GM18519 (cell line): Measurements from ENCODE around the gene NCKAP5.

Source experiments
- ATAC-seq: cut with Tn5 transposase; IDR thresholded peaks from one replicate; pipeline ENCODE4 v1.9.1; 2021; ENCODE audit warnings: mild to moderate bottlenecking, moderate library complexity; ENCODE audit not compliant: unreplicated experiment, low FRiP score

The NCKAP5 gene

DNA sequence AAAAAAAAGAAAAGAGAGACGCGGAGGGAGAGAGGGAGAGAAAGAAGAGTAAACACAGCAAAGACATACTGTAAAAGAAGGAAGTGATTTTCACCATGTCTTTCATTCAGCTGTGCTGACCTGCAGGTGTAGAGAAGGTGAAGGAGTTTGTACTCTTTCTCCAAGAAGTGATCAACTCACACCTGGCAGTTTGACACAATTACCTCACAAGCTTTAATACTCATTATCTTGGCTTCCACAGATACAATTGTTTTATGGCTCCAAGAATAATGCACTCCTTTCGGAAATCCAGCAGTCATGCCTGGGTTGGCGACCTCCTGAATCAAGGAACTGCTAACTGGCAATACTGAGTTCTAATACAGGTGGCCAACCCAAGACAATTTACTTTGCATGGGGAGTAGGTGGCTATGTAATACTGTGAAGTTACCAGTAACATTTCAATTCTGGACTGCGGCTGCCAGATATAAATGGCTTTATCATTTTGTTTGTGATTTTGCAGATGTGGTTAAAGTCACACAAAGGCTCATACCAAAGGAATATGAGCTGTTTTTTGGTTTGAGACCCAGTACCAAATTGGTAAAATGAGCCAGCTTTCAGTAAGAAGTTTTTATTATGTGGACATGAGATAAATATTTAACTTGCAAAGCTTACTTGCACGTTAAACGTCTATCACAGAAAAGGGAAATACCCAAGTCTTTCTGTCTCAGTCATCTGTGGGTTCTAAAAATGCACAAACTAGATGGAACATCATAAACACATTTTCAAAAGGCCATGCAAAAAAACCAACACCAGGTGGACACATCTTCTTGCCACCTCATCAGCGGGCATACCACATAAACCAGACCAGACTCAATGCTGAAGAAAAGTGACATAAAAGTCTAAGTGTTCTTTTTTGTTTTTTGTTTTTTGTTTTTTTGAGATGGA, 69.3 kb downstream of the NCKAP5 start:
- ATAC-seq: peak; percentile 61

- no peak for ATAC-seq
These were observed 70.2 kb downstream of the NCKAP5 start for GRCh38 chr2:133497951-133498565.

DNA sequence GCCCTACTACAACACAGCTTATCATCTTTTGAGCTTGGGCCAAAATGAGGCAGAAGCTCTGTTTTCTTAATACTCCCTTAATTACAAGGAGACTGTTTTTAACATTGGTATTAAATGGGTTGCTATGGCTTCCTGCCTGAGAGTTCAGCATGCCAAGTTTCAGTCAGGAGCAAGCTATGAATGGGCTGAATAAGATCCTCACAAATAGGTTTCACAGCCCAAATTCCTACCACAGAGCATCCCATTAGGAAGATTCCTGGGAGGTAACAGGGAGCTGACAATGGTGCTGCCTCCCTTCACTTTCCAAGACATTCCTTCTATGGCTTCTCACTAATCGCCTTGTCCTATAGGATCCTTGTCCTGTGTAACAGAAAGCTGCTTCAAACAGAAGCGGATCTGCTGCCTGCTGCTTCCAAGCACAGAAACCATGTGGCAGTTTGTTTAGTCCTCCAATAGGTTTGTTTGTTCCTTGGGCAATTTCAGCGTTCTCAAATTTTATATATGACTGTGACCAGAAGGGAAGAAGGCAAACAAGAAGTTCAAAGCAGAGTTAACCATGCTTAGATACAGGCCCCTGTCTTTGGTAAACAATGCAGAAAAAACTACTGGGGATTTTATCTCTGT, 70.9 kb downstream of the NCKAP5 start:
- no peak for ATAC-seq

- ATAC-seq: no peak
These were observed 71.6 kb downstream of the NCKAP5 start for GRCh38 chr2:133496501-133497269.

DNA sequence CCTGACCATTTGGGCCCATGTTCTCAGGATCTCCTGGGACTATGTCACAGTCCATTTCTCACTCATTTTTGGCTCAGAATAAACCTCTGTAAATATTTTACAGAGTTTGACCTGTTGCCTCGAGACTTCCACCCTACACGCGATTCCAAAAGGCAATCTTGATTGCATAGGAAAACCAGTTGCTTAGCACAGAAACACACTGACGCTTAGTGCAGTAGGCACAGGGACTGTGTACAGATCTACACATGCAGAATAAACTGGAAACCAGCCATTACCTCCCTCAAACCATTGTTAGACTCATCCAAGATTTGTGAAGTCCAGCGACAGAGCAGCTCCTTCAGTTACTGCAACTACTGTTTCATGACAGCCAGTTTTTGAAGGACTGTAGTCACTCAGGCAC, 73.0 kb downstream of the NCKAP5 start:
- ATAC-seq: no peak

DNA sequence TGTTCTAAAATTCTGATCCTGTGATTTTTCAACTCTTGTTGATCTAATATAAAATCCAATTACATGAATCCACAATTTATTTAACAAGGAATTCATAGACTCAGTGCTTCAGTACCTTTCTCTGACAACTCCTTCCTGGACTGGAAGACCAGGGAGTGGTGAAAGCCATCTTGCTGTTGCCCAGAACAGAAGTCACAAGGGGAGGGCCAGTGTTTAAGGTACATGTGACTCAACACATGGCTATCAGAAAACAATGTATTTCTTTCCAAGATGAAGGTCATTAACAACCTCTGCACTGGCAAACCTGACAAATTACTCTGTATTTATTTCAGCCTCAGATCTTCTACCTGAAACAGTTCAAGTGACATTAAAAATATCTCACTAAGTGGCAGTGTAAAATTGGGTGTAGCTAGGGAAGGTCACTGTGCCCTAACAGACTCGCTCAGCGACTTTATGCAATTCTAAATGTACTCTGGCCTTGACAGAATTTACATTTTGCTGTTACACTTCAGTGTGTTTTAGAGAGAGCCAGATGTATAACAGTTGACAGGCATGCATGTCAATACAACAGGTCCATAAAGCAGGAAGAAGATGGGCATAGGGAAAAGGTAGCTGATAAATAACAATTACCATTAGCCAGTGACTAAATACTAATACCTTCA, 75.4 kb downstream of the NCKAP5 start:
- no peak for ATAC-seq

- no peak for ATAC-seq
These were observed 77.8 kb downstream of the NCKAP5 start for GRCh38 chr2:133490411-133490980.

- no peak for ATAC-seq
These were observed 78.4 kb downstream of the NCKAP5 start for GRCh38 chr2:133489641-133490410.

GRCh38 chr2:133489146-133489545, 79.1 kb downstream of the NCKAP5 start:
- no peak for ATAC-seq

- no peak for ATAC-seq
These were observed 81.5 kb downstream of the NCKAP5 start for GRCh38 chr2:133486771-133487191.

GRCh38 chr2:133485868-133486267, 82.4 kb downstream of the NCKAP5 start:
- no peak for ATAC-seq

DNA sequence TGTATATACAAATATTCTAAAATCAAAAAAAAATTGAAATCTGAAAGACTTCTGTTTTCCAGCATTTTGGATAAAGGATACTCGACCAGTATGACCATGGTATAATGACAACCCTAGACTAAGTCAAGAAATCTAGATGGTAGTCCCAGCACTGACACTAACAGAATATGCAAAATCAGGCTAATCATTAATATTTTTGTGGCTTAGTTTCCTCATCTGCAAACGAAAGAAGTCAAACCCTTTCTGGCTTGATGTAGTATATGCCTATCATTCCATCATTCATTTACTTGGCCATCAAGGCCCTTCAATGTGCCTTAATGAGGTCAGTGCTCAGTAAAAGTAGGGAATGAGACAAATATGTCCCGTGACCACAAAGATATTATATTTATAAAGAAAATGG, 83.5 kb downstream of the NCKAP5 start:
- no peak for ATAC-seq

DNA sequence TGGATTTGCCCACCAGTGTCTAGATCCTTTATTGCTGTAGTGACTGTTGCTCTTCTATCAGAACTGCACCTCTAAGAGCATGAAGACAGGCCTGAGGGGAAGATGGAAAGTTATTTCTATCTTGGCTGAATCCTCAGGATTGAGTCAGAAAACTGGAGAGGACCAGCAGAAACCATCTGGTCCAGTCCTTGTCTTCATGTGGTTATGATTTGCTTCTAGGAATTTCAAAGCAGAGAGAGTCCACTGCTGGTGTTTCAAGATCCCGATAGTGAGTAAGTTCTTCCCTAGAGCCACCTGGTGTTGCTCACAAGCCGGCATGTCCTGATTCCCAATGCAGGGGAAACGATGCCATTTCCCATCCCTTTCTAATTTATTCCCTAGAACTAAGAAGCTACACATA, 84.2 kb downstream of the NCKAP5 start:
- no peak for ATAC-seq

GRCh38 chr2:133483181-133483580, 85.1 kb downstream of the NCKAP5 start:
- ATAC-seq: no peak

DNA sequence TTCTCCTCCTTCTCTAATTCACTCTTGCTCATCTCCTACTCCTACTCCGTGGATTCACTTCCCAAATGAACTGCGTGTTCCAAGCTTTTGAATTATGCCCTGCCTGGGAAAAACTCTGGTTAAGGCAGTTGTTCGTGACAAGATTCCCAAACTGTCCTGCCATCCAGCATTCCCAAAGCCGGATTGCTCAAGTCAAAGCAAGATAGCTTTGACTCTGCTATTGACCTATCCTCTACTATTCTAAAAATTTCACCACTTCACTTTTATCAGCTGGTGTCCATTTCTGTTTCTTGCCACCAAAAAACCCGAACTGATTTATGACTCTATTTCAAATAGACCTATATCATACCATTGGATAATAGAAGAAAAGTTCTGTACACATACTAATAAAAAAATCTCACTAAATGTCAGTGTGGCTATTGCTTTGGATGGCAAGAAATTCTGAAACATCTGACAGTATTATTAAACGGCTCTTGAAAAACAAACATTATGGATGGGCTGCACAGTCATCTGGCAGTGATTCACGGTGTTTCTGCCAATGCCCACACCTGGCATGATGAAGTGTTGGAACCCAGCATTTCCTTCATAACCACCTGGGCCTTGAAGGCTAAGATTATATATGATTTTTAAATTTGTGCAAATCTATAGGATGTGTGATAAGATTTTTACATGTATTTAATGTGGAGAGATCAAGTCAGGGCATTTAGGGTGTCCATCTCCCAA, 87.4 kb downstream of the NCKAP5 start:
- ATAC-seq: no peak

GRCh38 chr2:133477616-133477990, 90.7 kb downstream of the NCKAP5 start:
- no peak for ATAC-seq

- ATAC-seq: no peak
These were observed 91.2 kb downstream of the NCKAP5 start for GRCh38 chr2:133476931-133477615.

DNA sequence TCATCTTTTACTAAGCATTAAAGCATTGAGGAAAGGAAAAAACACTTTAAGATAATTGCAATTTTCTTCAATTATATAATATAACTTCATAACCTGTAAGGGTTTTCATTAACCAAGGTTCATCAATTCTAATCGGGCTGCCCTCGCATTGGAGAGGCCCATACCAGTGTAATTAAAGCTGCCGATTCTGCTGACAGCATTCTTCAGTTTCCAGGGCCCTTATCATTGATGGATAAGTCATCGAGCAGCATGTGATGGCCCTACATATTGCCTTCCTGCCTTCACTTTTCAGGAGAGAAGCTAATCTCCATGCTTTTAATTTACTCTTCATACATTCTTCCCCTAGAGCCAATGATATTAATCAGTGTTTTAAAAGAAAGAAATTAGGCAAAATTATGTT, 92.0 kb downstream of the NCKAP5 start:
- no peak for ATAC-seq
